ENCODE results near the gene PRDM16.

The PRDM16 gene

GRCh38 chr1:3340548-3341235 lies 271.7 kb downstream of the PRDM16 start:
- DNase-seq (ENCODE audit: low spot score): no peak

GRCh38 chr1:3341236-3341994 lies 272.4 kb downstream of the PRDM16 start:
- DNase-seq (ENCODE audit: low spot score): no peak

DNA sequence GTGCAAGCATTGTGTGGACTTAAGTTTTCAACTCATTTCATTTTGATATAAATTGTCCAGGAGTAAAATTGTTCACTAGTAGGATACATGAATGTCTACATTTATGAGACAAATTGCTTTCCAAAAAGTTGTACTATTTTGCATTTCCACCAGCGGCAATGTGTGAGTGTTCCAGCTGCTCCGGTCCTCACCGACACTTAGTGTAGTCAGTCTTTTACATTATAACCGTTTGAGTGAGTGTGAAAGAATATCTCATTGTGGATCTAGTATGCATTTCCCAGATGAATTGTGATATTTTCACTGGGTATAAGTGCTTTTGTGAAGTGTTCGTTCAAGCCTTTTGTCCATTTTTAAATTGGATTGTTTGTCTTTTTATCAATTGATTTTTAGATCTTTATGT lies 274.0 kb downstream of the PRDM16 start:
- DNase-seq (ENCODE audit: low spot score): no peak

GRCh38 chr1:3344395-3344794 lies 275.4 kb downstream of the PRDM16 start:
- DNase-seq (ENCODE audit: low spot score): no peak

- no peak for DNase-seq (ENCODE audit: low spot score)
Observed at GRCh38 chr1:3345792-3346191, 276.8 kb downstream of the PRDM16 start.

DNA sequence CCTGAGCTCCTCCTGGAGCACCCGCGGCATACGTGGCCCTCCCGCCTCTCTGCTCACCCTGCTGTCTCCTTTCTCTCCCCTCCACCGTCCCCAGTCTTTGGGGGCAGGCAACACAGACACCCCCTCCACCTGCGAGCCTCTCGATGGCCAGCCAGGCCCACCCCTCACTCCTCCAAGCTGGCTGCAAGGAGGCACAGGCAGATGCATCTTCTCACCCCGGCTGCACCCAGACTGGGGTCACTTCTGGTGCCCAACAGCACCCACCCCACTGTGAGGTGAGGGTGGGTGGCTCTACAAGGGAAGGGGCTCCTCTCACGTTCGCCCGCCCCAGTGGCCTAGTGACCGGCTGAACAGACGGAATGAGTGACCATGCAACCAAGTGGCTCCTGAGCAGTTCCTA lies 277.5 kb downstream of the PRDM16 start:
- DNase-seq (ENCODE audit: low spot score): no peak

GRCh38 chr1:3347257-3348020 lies 278.4 kb downstream of the PRDM16 start:
- no peak for DNase-seq (ENCODE audit: low spot score)

DNA sequence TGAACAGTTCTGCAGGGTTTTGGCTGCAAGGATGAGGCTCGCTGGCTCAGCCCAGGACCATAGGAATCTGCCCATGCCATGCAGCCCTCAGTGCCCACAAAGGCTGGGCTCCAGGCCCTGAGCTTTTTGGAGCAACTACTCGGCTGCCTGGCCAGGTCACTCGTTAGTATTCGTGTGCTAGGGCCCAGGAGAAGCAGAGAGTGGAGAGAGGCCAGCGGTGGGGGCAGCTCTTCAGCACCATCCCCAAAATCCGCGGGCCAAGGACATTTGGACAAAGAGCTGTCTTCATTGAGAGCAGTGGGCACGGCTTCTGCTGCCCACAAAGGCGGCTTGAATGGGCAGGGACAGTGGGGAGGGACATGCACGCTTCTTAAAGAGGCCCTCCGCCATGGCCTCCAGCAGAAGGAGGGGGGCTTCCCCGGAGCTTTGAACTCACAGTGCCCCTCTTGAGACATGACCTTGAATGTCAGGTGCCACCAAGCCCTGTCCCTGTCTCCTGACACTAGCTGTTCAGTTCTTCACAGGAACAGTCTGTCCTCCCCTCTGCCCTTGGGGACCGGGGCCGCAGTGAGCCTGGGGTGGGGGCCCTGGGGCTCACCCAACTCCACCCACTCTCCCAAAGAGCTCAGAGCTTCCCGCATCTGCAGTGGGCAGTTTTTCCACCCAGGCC lies 279.3 kb downstream of the PRDM16 start:
- DNase-seq (ENCODE audit: low spot score): no peak

DNA sequence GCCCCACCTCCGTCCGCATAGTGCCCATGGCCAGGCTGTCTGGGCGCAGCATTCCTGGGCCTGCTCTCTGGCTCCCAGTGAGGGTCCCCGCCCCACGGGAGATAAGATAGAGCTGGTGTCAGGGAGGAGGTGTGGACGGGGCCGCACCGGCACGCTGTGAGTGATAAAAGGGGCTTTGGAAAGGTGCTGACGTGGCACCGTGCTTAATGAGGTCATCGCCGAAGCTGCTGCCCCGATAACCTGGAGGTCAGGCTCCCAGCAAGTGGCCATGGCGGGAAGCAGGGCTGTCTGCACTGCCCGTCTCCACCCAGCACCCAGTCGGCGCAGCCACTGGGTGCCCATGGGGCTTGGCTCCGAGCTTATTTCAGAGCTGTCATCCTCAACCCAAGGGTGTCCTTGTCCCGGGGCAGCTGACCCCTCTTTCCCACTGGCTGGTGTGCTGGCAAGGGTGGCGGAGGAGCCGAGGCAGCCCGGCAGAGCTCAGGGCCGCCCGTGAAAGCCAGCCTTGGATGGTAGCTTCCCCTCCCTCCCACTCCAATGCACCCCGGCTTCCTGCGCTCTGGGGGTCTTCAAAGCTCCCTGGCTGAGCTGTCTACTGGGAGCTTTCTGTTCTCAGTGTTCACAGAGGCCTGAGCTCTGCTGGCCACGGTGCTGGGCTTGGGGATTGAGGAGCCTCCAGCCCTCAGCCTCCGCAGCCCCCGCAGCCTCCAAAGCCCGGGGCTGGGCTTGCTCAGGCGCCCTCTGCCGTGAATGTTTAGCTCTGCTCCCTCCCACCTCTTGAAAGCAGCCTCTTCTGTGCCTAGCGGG lies 280.4 kb downstream of the PRDM16 start:
- DNase-seq (ENCODE audit: low spot score): no peak

DNA sequence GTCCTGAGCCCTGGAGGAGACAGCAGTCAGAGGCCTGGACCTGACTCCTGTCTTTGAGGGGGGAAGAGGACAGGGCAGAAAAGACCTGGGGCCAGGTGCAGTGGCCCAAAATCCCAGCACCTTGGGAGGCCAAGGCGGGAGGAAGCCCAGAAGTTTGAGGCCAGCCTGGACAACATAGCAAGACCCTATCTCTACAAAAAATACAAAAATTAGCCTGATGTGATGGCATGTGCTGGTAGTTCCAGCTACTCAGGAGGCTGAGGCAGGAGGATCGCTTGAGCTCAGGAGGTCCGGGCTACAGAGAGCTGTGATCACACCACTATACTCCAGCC lies 280.9 kb downstream of the PRDM16 start:
- no peak for DNase-seq (ENCODE audit: low spot score)

DNA sequence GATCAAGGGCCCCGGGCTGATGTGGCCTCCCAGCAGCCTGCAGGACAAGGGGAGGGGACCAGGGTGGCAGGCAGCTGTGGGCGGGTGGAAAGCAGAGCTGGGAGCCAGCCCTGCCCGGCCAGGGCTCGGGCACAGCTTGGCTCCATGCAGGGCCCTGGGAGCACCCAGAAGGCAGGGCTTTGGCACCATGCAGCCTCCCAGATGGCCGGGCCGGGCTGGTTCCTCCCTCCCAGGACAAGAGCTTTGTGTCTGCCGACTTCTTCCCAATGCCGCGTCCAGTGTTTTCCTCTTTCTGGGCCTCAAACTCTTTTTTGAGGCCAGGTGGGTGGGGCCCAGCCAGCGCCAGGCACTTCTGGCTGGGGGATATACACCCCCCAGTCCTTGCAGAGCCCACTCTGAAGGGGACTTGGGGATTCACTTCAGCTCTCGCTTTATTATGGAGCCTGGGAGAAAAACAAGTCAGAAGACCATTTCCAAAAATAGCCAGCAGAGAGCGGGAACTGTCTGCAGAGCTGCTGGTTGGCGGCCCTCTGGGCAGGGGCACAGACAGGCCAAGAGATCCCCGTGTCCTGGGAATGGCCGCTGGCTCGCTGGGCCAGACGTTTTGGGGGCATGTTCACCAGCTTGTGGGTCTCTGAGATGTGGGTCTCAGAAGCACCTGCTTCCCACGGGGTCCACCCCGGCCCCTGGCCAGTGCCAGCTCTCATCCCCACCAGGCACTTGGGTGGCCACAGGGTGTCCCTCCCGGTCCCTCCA lies 281.7 kb downstream of the PRDM16 start:
- no peak for DNase-seq (ENCODE audit: low spot score)

GRCh38 chr1:3351449-3352298 lies 282.7 kb downstream of the PRDM16 start:
- DNase-seq (ENCODE audit: low spot score): no peak

DNA sequence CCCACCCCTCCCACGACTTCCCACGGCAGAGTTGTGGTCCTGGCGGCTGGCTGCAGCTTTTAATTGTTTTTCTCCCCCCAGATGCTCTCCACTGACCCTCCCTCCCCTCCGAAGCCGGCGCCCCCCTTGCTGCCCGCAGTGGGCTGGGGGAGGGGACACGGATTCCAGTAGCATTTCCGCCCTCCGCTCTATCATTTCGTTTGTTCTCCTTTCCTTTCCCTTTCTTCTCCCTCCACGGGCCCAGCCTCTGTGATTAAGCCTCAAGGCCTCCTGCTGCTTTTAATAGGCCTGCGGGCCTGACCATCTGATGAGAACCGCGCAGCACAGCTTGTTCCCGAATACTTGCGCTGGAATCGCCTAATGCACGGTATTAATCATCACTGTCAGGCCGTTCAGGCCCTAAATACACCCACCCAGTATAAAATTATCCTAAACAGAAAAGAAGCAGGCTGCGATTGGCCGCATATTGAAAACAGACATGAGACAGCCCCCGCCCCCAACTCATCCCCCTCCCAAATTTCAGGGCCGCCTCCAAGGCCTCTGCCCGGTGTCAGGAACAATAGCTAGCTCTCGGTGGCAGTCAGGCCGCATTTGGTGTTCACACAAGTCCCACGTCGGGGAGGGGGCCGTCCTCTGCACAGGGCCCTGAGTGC lies 283.4 kb downstream of the PRDM16 start:
- no peak for DNase-seq (ENCODE audit: low spot score)

- no peak for DNase-seq (ENCODE audit: low spot score)
Observed at GRCh38 chr1:3352952-3353331, 283.9 kb downstream of the PRDM16 start.

GRCh38 chr1:3353876-3354275 lies 284.9 kb downstream of the PRDM16 start:
- DNase-seq (ENCODE audit: low spot score): no peak

DNA sequence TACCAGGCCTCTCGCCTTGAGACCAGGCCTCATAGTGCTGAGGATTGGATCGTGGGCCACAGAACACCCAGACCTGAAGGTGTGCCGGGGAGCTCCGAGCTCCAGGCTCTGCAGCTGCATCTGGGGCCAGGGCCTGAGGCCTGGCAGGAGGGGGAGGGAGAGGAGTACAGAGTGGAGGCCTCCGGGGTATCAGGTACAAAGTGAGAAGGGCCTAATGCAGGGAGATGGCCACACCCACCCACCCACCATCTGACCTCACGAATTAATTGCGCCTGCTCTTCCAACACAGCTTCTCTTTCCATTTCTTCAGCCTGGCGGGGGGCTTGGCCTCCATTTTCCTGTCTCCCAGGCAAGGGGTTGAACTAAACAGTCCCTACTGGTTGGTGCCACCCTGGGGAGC lies 286.1 kb downstream of the PRDM16 start:
- no peak for DNase-seq (ENCODE audit: low spot score)

DNA sequence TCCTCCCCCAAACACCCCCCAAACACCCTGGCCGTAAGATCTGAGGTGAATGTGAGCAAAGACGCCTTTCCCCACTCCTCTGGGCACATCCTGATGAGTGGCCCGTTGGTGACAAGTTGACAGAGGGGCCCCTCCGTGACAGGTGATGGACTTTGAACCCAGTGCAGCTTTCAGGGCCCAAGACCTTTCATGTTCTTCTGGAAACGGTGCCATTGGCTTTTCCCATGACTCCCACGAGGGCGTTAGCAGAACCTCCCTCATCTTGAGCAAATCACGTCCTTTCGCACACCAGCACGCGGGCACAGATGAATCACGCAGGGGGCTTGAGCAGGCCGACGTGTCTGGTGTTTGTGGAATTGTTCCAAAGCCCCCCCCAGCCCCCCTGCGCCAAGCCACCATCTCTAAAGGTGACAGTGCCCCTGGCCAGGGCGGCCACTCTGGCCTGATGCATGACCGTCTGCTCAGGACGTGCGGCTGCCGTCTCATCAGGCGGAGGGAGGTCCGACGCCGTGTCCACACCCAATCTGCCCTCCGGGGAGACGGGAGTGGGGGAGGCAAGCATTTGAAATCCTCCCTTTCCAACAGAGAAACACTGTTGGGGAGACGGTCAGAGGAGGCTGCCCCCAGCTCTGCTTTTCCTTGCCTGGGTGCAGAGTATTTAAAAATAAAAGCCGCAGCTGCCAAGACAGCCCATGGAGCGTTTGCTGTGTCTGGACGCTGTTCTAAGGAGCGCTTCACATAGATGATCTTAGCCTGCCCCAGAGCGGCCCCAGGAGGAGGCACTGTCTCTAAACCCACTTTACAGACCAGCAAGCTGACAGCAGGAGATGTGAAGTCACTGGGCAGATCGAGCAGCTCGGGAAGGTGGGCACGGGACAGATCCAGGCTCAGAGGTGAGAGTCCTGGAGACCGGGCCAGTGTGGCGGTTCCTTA lies 287.2 kb downstream of the PRDM16 start:
- DNase-seq (ENCODE audit: low spot score): no peak

- no peak for DNase-seq (ENCODE audit: low spot score)
Observed at GRCh38 chr1:3356827-3357460, 287.9 kb downstream of the PRDM16 start.
